Transverse colon (tissue), 4 donors: Measurements from ENCODE around the gene FOXD3. TPM values are rescaled to one million over a fixed set of nuclear protein-coding genes. Genes with fewer than 3 reads are reported as not detected.
A peak's percentile ranks its signal among the peaks of the same experiment; 100 is the strongest.

Experiments used
- DNase-seq: peaks from one replicate; pipeline ENCODE4 v3.0.0-alpha.2; 2019
- H3K27ac ChIP-seq, 4 donors: fragments of 200-600 bp; sonication (generic); 2 replicates each; pipeline ENCODE4 v1.5.1; 2016 to 2018; ENCODE audit warnings: inconsistent platforms in 4 of 4
- H3K27me3 ChIP-seq: fragments of 200-600 bp; sonication (generic); 2 replicates; pipeline ENCODE4 v1.5.1; 2017; ENCODE audit warnings: inconsistent platforms
- H3K36me3 ChIP-seq, 4 donors: fragments of 200-600 bp; sonication (generic); 2 replicates each; pipeline ENCODE4 v1.5.1; 2017 to 2019; ENCODE audit warnings: inconsistent platforms in 4 of 4
- H3K4me1 ChIP-seq, 4 donors: fragments of 200-600 bp; sonication (generic); 2 replicates each; pipeline ENCODE4 v1.5.1; 2017 to 2020; ENCODE audit warnings: inconsistent platforms in 4 of 4
- H3K4me3 ChIP-seq, 4 donors: fragments of 200-600 bp; sonication (generic); 1 replicate in 1 of 4; 2 replicates in 3 of 4; pipeline versions ENCODE4 v1.5.1 to v1.6.1; 2017 to 2019; ENCODE audit warnings: inconsistent platforms in 4 of 4
- H3K9me3 ChIP-seq, 2 donors: fragments of 200-600 bp; sonication (generic); 2 replicates each; pipeline ENCODE4 v1.5.1; 2017 to 2019; ENCODE audit warnings: inconsistent platforms in 2 of 2
- CTCF ChIP-seq, 5 experiments: fragments of 200-600 bp in 3 of 5; fragments of 450-650 bp in 2 of 5; sonication (generic) in 3 of 5; IDR thresholded peaks; 1 replicate in 2 of 5; 2 replicates in 3 of 5; pipeline ENCODE4 v1.5.1; 2016 to 2017; ENCODE audit warnings: antibody characterized with exemption in 5 of 5, inconsistent platforms in 3 of 5, mild to moderate bottlenecking in 2 of 5, moderate library complexity in 1 of 5
- EP300 ChIP-seq: sonication (generic); formaldehyde crosslinking; IDR thresholded peaks from one replicate; pipeline ENCODE4 v1.6.1; 2017; ENCODE audit warnings: antibody characterized with exemption, low read depth
- POLR2A ChIP-seq: fragments of 450-650 bp; IDR thresholded peaks from one replicate; pipeline ENCODE4 v1.6.1; 2016; ENCODE audit warnings: antibody characterized with exemption, mild to moderate bottlenecking, moderate library complexity
- POLR2AphosphoS5 ChIP-seq, 3 donors: sonication (generic); formaldehyde crosslinking; IDR thresholded peaks; one replicate each; pipeline ENCODE4 v1.6.1; 2016; ENCODE audit warnings: antibody characterized with exemption in 3 of 3
- WGBS, 2 donors: methylation state at CpG; one replicate each; pipeline ENCODE4 v1.1.5; 2018; ENCODE audit warnings: low coverage in 1 of 2; 5-methylcytosine and 5-hydroxymethylcytosine counted together
- in situ Hi-C, 4 donors: fragments of 200-750 bp; cut with MboI; loops; one replicate each; pipeline versions ENCODE4 v1.15.0 to v1.15.1; 2017; ENCODE audit warnings: low sequenced_read_pairs in 3 of 4, low pct_ligation_motif_present in 1 of 4, low pct_unique_long_range_greater_than_20kb in 1 of 4
- intact Hi-C: fragments of 100-400 bp; cut with DNase I; formaldehyde crosslinking; loops from one replicate; pipeline ENCODE4 v1.15.1; 2023; ENCODE audit warnings: low total_unique reads
- total RNA-seq, 4 donors: library from RNA; depleted of rRNA; stranded (reverse); fragments of >200 nt; gene quantifications; one replicate each; pipeline ENCODE4 v1.1.0, GENCODE V29; 2016

The FOXD3 gene
- total RNA-seq, 4 donors from 2014 or later: 0.32 to 0.68 TPM; not detected in 2

GRCh38 chr1:63328122-63328521 is 5.8 kb downstream of the FOXD3 start:
- no peaks in the 10 kb centered on the region for H3K36me3 ChIP-seq
- in situ Hi-C loops: no loop called here
- peaks cover 100% of the 10 kb centered on the region for H3K27me3 ChIP-seq
- no peaks in the 10 kb centered on the region for H3K9me3 ChIP-seq
- intact Hi-C loops: no loop called here
- H3K4me1 ChIP-seq: peaks cover 0 to 30% (median 25%) of the 10 kb centered on the region in 4 donors
- no peak overlapping the region for H3K27ac ChIP-seq
- no peak overlapping the region for H3K4me3 ChIP-seq
- no peak for DNase-seq
- 49 to 52% methylated on average over 4 to 8 of the region's 8 CpGs for whole genome bisulfite sequencing, 2 donors
- TF ChIP-seq EP300 (no peak), POLR2AphosphoS5 (IDR thresholded peaks at IDR 0.05) (no peak), CTCF (IDR thresholded peaks at IDR 0.05) (no peak), POLR2A (no peak)

GRCh38 chr1:63328781-63329180 is 6.4 kb downstream of the FOXD3 start:
- Histone ChIP-seq H3K27ac (peak overlapping the region in 1 of 4 donors; percentile 17), H3K36me3 (no peaks in the 10 kb centered on the region), H3K4me3 (no peak overlapping the region), H3K9me3 (no peaks in the 10 kb centered on the region), H3K4me1 (peaks cover 0 to 25% (median 20%) of the 10 kb centered on the region in 4 donors), H3K27me3 (peaks cover 100% of the 10 kb centered on the region)
- WGBS, 2 donors: 88 to 94% methylated on average over 3 to 9 of the region's 9 CpGs
- DNase-seq: no peak
- TF ChIP-seq EP300: no peak
- no peak for TF ChIP-seq POLR2AphosphoS5 (IDR thresholded peaks at IDR 0.05)
- TF ChIP-seq CTCF (IDR thresholded peaks at IDR 0.05): no peak
- no peak for TF ChIP-seq POLR2A
- intact Hi-C loops: no loop called here
- in situ Hi-C loops: no loop called here

- in situ Hi-C loops: no loop called here
- peak overlapping the region in 1 of 4 donors; percentile 4 for H3K4me3 ChIP-seq
- H3K27me3 ChIP-seq: peaks cover 100% of the 10 kb centered on the region
- H3K27ac ChIP-seq: no peak overlapping the region
- WGBS, 2 donors: 0 to 8% methylated on average over 2 to 42 of the region's 50 CpGs
- TF ChIP-seq CTCF (IDR thresholded peaks at IDR 0.05) (no peak), POLR2AphosphoS5 (IDR thresholded peaks at IDR 0.05) (no peak), EP300 (no peak), POLR2A (no peak)
- H3K36me3 ChIP-seq: no peaks in the 10 kb centered on the region
- no peak for DNase-seq
- intact Hi-C loops: no loop called here
- no peaks in the 10 kb centered on the region for H3K9me3 ChIP-seq
- H3K4me1 ChIP-seq: peaks cover 0 to 17% (median 12%) of the 10 kb centered on the region in 4 donors
Measured at GRCh38 chr1:63329621-63330330, 7.4 kb downstream of the FOXD3 start.

GRCh38 chr1:63330331-63330916 is 8.1 kb downstream of the FOXD3 start:
- H3K27ac ChIP-seq: no peak overlapping the region
- 3 to 28% methylated on average over 8 to 23 of the region's 28 CpGs for WGBS, 2 donors
- peaks cover 97% of the 10 kb centered on the region for H3K27me3 ChIP-seq
- H3K36me3 ChIP-seq: no peaks in the 10 kb centered on the region
- H3K4me1 ChIP-seq: peaks cover 0 to 17% (median 12%) of the 10 kb centered on the region in 4 donors
- TF ChIP-seq POLR2AphosphoS5 (IDR thresholded peaks at IDR 0.05) (no peak), CTCF (IDR thresholded peaks at IDR 0.05) (no peak), POLR2A (no peak), EP300 (no peak)
- intact Hi-C loops (no loop called here), in situ Hi-C loops (no loop called here)
- no peaks in the 10 kb centered on the region for H3K9me3 ChIP-seq
- DNase-seq: no peak
- H3K4me3 ChIP-seq: no peak overlapping the region
